HG03060 (cell line): Measurements from ENCODE around the gene AMIGO3.
"Not testable (repeated sequence)": the region's sequence is repeated elsewhere in the genome, so short reads cannot be mapped to it uniquely, and the experiment has no call there.

ENCODE experiments used
- ATAC-seq: cut with Tn5 transposase; IDR thresholded peaks from one replicate; pipeline ENCODE4 v1.9.1; 2021; ENCODE audit warnings: low read depth, moderate number of reproducible peaks; ENCODE audit not compliant: unreplicated experiment

AMIGO3 gene

GRCh38 chr3:49689908-49690624 is 29.4 kb downstream of the AMIGO3 start:
- ATAC-seq = not testable (repeated sequence)

GRCh38 chr3:49689046-49689907 is 30.2 kb downstream of the AMIGO3 start, which contains the start of the genes MST1 and RNF123:
TSS of gene MST1 (minus strand) at chr3:49689474. CDS start at chr3:49688691, 783 bp downstream.
TSS of gene RNF123 (plus strand) at chr3:49689557. CDS start at chr3:49691166, 1,609 bp downstream.
- ATAC-seq = no peak

GRCh38 chr3:49688338-49689045 is 31.0 kb downstream of the AMIGO3 start:
- not testable (repeated sequence) for ATAC-seq

- ATAC-seq = not testable (repeated sequence)
Observed at GRCh38 chr3:49687424-49687795, 32.1 kb downstream of the AMIGO3 start.

- not testable (repeated sequence) for ATAC-seq
Observed at GRCh38 chr3:49686769-49687423, 32.6 kb downstream of the AMIGO3 start.

- ATAC-seq = not testable (repeated sequence)
Observed at GRCh38 chr3:49686346-49686745, 33.1 kb downstream of the AMIGO3 start.

GRCh38 chr3:49685846-49686245 is 33.6 kb downstream of the AMIGO3 start:
- not testable (repeated sequence) for ATAC-seq

GRCh38 chr3:49685103-49685502 is 34.4 kb downstream of the AMIGO3 start:
- ATAC-seq = not testable (repeated sequence)

GRCh38 chr3:49684453-49684852 is 35.0 kb downstream of the AMIGO3 start:
- ATAC-seq = not testable (repeated sequence)

GRCh38 chr3:49683162-49683561 is 36.3 kb downstream of the AMIGO3 start:
- ATAC-seq = no peak

GRCh38 chr3:49681543-49681942 is 37.9 kb downstream of the AMIGO3 start:
- no peak for ATAC-seq

- no peak for ATAC-seq
Observed at GRCh38 chr3:49681232-49681522, 38.3 kb downstream of the AMIGO3 start.

GRCh38 chr3:49680493-49681231 is 38.8 kb downstream of the AMIGO3 start:
- no peak for ATAC-seq

- no peak for ATAC-seq
Observed at GRCh38 chr3:49675912-49676311, 43.6 kb downstream of the AMIGO3 start.

GRCh38 chr3:49674497-49674983 is 44.9 kb downstream of the AMIGO3 start:
- ATAC-seq = no peak

- ATAC-seq = peak; percentile 45
Observed at GRCh38 chr3:49673715-49674496, 45.6 kb downstream of the AMIGO3 start, which contains the start of gene APEH. TSS of gene APEH (plus strand) at chr3:49674351. CDS start at chr3:49674402, 51 bp downstream.

GRCh38 chr3:49673121-49673714 is 46.3 kb downstream of the AMIGO3 start:
- no peak for ATAC-seq
